ENCODE results near the gene ADCY3. TPM values are rescaled to one million over a fixed set of nuclear protein-coding genes. Genes with fewer than 3 reads are reported as not detected.
A peak's percentile ranks its signal among the peaks of the same experiment; 100 is the strongest.

Gene ADCY3
- total RNA-seq, 4 donors from 2014 or later, result 32.5 to 54.5 (median 39.9) TPM

DNA sequence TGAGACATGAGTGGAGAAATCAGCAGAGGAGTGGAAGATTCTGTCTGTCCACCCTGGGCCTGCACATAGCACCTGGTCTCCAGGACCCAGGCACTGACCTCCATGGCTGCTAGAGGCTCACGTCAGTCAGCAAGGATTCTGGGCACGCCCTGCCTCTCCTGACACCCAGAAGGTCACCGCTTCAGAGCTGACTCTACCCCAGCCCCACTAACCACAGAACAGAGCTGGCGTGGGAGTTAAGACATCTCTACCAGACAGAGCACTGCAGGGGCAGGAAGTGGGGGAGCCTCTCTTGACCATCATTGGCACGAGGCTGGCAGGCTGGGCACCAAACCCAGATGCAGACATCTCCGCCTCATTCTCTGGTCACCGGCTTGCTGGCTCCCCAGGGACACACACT is 3.0 kb downstream of the ADCY3 start:
- ATAC-seq, result no peak

DNA sequence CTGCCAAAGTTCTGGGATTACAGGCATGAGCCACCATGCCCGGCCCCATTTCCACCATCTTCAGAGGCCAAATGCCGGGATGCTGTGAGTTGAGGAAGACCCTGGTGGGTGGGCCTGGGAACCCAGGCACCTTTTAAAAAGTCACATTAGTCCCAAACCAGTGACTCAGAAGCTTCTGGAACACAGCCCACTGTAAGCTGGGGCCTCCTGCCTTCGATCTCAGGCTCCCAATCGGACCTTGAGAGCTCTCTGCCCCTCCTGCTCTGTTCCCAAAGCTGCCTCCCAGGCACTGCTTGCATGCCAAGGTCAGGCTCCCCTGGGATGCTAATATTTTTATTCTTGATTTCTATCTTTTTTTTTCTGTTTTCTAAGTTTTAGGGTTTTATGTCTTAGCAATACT is 4.2 kb downstream of the ADCY3 start:
- H3K27ac ChIP-seq, result peak overlapping the region in 2 of 4 donors; percentile 31 to 49
- H3K27me3 ChIP-seq, result no peaks in the 10 kb centered on the region
- H3K36me3 ChIP-seq, result peaks cover 0 to 8% of the 10 kb centered on the region in 2 donors
- ATAC-seq, result no peak
- TF ChIP-seq POLR2A (IDR thresholded peaks at IDR 0.05) (no peak), EP300 (IDR thresholded peaks at IDR 0.05) (no peak), POLR2AphosphoS5 (IDR thresholded peaks at IDR 0.05) (no peak)
- TF ChIP-seq, protein P1, sequence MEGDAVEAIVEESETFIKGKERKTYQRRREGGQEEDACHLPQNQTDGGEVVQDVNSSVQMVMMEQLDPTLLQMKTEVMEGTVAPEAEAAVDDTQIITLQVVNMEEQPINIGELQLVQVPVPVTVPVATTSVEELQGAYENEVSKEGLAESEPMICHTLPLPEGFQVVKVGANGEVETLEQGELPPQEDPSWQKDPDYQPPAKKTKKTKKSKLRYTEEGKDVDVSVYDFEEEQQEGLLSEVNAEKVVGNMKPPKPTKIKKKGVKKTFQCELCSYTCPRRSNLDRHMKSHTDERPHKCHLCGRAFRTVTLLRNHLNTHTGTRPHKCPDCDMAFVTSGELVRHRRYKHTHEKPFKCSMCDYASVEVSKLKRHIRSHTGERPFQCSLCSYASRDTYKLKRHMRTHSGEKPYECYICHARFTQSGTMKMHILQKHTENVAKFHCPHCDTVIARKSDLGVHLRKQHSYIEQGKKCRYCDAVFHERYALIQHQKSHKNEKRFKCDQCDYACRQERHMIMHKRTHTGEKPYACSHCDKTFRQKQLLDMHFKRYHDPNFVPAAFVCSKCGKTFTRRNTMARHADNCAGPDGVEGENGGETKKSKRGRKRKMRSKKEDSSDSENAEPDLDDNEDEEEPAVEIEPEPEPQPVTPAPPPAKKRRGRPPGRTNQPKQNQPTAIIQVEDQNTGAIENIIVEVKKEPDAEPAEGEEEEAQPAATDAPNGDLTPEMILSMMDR (IDR thresholded peaks at IDR 0.05), result no peak
- peaks cover 0 to 48% (median 3%) of the 10 kb centered on the region in 3 donors for H3K4me1 ChIP-seq
- H3K9me3 ChIP-seq, result no peaks in the 10 kb centered on the region
- no peak overlapping the region for H3K4me3 ChIP-seq
- 63% methylated on average over 2 of the region's 4 CpGs; no CpG with 5 or more reads in 1 of the 2 donors for WGBS, 2 donors (ENCODE audit: low coverage in 1 of 2)

More for the DNA sequence above, 3.0 kb downstream of the ADCY3 start:
- Histone ChIP-seq H3K36me3 (peaks cover 0 to 8% of the 10 kb centered on the region in 2 donors), H3K27ac (peak overlapping the region in 2 of 4 donors; percentile 31 to 76), H3K4me1 (peaks cover 0 to 55% (median 3%) of the 10 kb centered on the region in 3 donors), H3K27me3 (no peaks in the 10 kb centered on the region), H3K9me3 (no peaks in the 10 kb centered on the region), H3K4me3 (peak overlapping the region in 1 of 2 donors; percentile 79)
- 80% methylated on average over 1 of the region's 7 CpGs; no CpG with 5 or more reads in 1 of the 2 donors for WGBS, 2 donors (ENCODE audit: low coverage in 1 of 2)
- TF ChIP-seq EP300 (IDR thresholded peaks at IDR 0.05) (no peak), POLR2A (IDR thresholded peaks at IDR 0.05) (no peak), POLR2AphosphoS5 (IDR thresholded peaks at IDR 0.05) (no peak)
- TF ChIP-seq, protein P1 (IDR thresholded peaks at IDR 0.05), result no peak

DNA sequence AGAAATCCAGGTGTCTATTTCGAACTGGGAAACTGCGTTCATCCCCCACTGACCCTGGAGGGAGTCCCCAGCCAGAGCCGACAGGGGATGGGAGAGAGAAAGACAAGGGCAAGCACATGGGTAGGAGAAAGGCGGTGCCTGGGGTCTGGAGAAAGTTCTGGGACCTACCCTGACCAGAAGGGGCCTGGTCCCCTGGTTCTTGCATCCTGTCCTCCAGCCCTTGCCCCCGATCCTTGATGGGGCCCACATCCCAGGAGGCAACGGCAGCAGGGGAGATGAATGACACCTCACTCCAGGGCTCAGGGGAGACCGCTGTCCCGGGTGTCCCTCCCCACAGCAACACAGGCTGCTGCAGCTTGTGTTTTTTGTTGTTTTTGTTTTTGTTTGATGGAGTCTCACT is 4.9 kb downstream of the ADCY3 start:
- TF ChIP-seq POLR2AphosphoS5 (IDR thresholded peaks at IDR 0.05) (no peak), EP300 (IDR thresholded peaks at IDR 0.05) (no peak), POLR2A (IDR thresholded peaks at IDR 0.05) (no peak)
- TF ChIP-seq, protein P1 (IDR thresholded peaks at IDR 0.05), result no peak
- Histone ChIP-seq H3K27ac (peak overlapping the region in 2 of 4 donors; percentile 17 to 49), H3K4me3 (peak overlapping the region in 1 of 2 donors; percentile 8), H3K9me3 (peaks cover 0 to 2% (median 0%) of the 10 kb centered on the region in 3 donors), H3K4me1 (peaks cover 0 to 44% (median 0%) of the 10 kb centered on the region in 3 donors), H3K27me3 (no peaks in the 10 kb centered on the region), H3K36me3 (peaks cover 0 to 9% of the 10 kb centered on the region in 2 donors)
- 92% methylated on average over 2 of the region's 8 CpGs; no CpG with 5 or more reads in 1 of the 2 donors for WGBS, 2 donors (ENCODE audit: low coverage in 1 of 2)
- no peak for ATAC-seq

DNA sequence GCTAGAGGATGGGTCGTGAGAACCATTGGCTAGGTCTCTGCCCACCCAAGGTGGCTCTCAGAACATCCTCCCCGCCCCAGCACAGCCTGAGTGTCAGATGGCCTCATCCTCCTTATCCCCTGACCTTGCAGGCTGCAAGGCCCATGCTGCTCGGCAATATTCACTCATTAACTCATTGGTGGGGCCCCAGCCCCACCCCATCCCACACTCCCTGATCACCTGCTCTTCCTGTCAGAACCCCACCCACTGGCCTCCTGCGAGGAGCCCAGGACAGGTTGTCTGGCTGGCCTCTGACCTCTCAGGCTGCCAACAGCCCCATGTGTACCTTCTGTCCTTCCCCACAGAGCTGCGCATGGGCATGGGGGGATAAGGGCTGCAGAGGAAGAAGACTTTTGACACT is 5.3 kb downstream of the ADCY3 start:
- H3K4me3 ChIP-seq, result no peak overlapping the region

More for the DNA sequence above, 5.3 kb downstream of the ADCY3 start:
- Histone ChIP-seq H3K27ac (peak overlapping the region in 1 of 4 donors; percentile 17), H3K27me3 (no peaks in the 10 kb centered on the region), H3K4me1 (peaks cover 0 to 44% (median 0%) of the 10 kb centered on the region in 3 donors), H3K9me3 (peaks cover 0 to 7% (median 0%) of the 10 kb centered on the region in 3 donors), H3K36me3 (peaks cover 0 to 14% of the 10 kb centered on the region in 2 donors)
- ATAC-seq, result no peak
- WGBS, 2 donors (ENCODE audit: low coverage in 1 of 2), result 100% methylated on average over 1 to 2 of the region's 5 CpGs
- TF ChIP-seq, protein P1 (IDR thresholded peaks at IDR 0.05), result no peak
- TF ChIP-seq POLR2AphosphoS5 (IDR thresholded peaks at IDR 0.05), result no peak
- no peak for TF ChIP-seq EP300 (IDR thresholded peaks at IDR 0.05)
- no peak for TF ChIP-seq POLR2A (IDR thresholded peaks at IDR 0.05)
